OCI-LY7 (cell line): ENCODE results near the gene LBR. TPM values are rescaled to one million over a fixed set of nuclear protein-coding genes. Genes with fewer than 3 reads are reported as not detected.

Source experiments
- Bru-seq: library from RNA; stranded (reverse); fragments of 400-500 nt; gene quantifications from one replicate; lab custom pipeline; 2021; lab: Mats Ljungman, UMichigan
- BruChase-seq, 2 experiments: library from RNA; stranded (reverse); fragments of 400-500 nt; gene quantifications; one replicate each; lab custom pipeline; 2021; lab: Mats Ljungman, UMichigan
- BruUV-seq: library from RNA; stranded (reverse); fragments of 400-500 nt; replicated peaks from 2 replicates; lab custom pipeline; 2021; lab: Mats Ljungman, UMichigan
- CTCF ChIA-PET: fragments of 300-600 bp; sonication (Branson Sonifier 250); formaldehyde crosslinking; loops from one replicate; lab custom pipeline; 2022; ENCODE audit warnings: antibody characterized with exemption; ENCODE audit not compliant: unreplicated experiment; lab: Charles Lee
- POLR2A ChIA-PET: fragments of 300-600 bp; sonication (Branson Sonifier 250); formaldehyde crosslinking; loops from one replicate; lab custom pipeline; 2022; ENCODE audit warnings: antibody characterized with exemption; lab: Charles Lee
- DNase-seq: peaks from one replicate; pipeline ENCODE4 v3.0.0-alpha.2; 2015; ENCODE audit warnings: low spot score
- H2AFZ ChIP-seq: fragments of 200-600 bp; sonication (generic), shearing (Covaris generic); 2 replicates; pipeline ENCODE4 v1.6.1; 2014; ENCODE audit warnings: mild to moderate bottlenecking, antibody characterized with exemption, low read length, moderate library complexity
- H3K27ac ChIP-seq: fragments of 200-600 bp; sonication (generic); 2 replicates; pipeline ENCODE4 v1.5.1; 2014; ENCODE audit warnings: mixed run types, low read depth, mild to moderate bottlenecking, moderate library complexity, low read length, inconsistent platforms; ENCODE audit not compliant: poor library complexity, severe bottlenecking
- H3K36me3 ChIP-seq: fragments of 200-600 bp; sonication (generic); 2 replicates; pipeline ENCODE4 v1.6.1; 2014; ENCODE audit warnings: mild to moderate bottlenecking, antibody characterized with exemption, low read length, moderate library complexity, mixed read lengths; ENCODE audit not compliant: insufficient read depth
- H3K4me1 ChIP-seq: fragments of 200-600 bp; sonication (generic); 2 replicates; pipeline ENCODE4 v1.5.1; 2014; ENCODE audit warnings: mild to moderate bottlenecking, low read length; ENCODE audit not compliant: insufficient read depth, poor library complexity, severe bottlenecking
- H3K4me2 ChIP-seq: fragments of 200-600 bp; sonication (generic); 2 replicates; pipeline ENCODE4 v1.6.1; 2014; ENCODE audit warnings: mild to moderate bottlenecking, low read length
- H3K4me3 ChIP-seq: fragments of 200-600 bp; sonication (generic); 2 replicates; pipeline ENCODE4 v1.5.1; 2014; ENCODE audit warnings: mild to moderate bottlenecking, low read depth, low read length; ENCODE audit not compliant: poor library complexity, severe bottlenecking
- H3K79me2 ChIP-seq: fragments of 200-600 bp; sonication (generic); 2 replicates; pipeline ENCODE4 v1.6.1; 2016; ENCODE audit warnings: low read depth, mild to moderate bottlenecking, low read length, moderate library complexity, mixed read lengths; ENCODE audit not compliant: insufficient read depth
- H3K9me2 ChIP-seq: fragments of 200-600 bp; sonication (generic); 2 replicates; pipeline ENCODE4 v1.6.1; 2016; ENCODE audit warnings: mild to moderate bottlenecking, low read length, mixed read lengths; ENCODE audit not compliant: insufficient read depth
- H3K9me3 ChIP-seq: fragments of 200-600 bp; sonication (generic); 2 replicates; pipeline ENCODE4 v1.6.1; 2014; ENCODE audit warnings: mild to moderate bottlenecking, mixed run types, low read length, mixed read lengths
- H4K20me1 ChIP-seq: fragments of 200-600 bp; sonication (generic); 2 replicates; pipeline ENCODE4 v1.6.1; 2014; ENCODE audit warnings: mild to moderate bottlenecking, antibody characterized with exemption, low read length, moderate library complexity, mixed read lengths; ENCODE audit not compliant: insufficient read depth
- EZH2phosphoT487 ChIP-seq: fragments of 200-600 bp; sonication (generic); IDR thresholded peaks from 2 replicates; pipeline ENCODE4 v1.6.1; 2018; ENCODE audit warnings: low read depth, borderline replicate concordance, mild to moderate bottlenecking, mixed run types, antibody characterized with exemption, low read length, moderate library complexity, mixed read lengths
- intact Hi-C: fragments of 100-400 bp; cut with micrococcal nuclease; formaldehyde crosslinking; loops from one replicate; pipeline ENCODE4 v1.10.0; 2022; ENCODE audit not compliant: unreplicated experiment
- long read RNA-seq: library from polyadenylated mRNA; stranded (forward); transcript quantifications from one replicate; pipeline ENCODE4 v2.0.0, GENCODE V29; 2022
- total RNA-seq, 2 experiments: library from RNA; depleted of rRNA in 1 of 2; stranded (reverse); fragments of >200 nt in 1 of 2; shearing (Covaris generic) in 1 of 2; gene quantifications; 2 replicates each; pipeline ENCODE4 v1.2.3, GENCODE V29; 2014 to 2022
- TF ChIP-seq, protein P1 (sequence below): fragments of 200-600 bp; sonication (generic); conservative IDR thresholded peaks from 2 replicates; pipeline ENCODE4 v1.5.1; 2014; ENCODE audit warnings: mild to moderate bottlenecking, antibody characterized with exemption, low read length, moderate library complexity, mixed read lengths

The LBR gene
- 110 and 117 TPM in 2 replicates for total RNA-seq (2014; rRNA removed; shearing (Covaris generic))
- 288 and 297 TPM in 2 replicates for total RNA-seq (2022)
- Bru-seq, nascent RNA = percentile 97 among the genes with signal in this experiment
- percentile 99 among the genes with signal in this experiment for BruChase-seq, experiment 1, labeled RNA remaining after a 6-hour chase
- BruChase-seq, experiment 2, labeled RNA remaining after a 2-hour chase = percentile 99 among the genes with signal in this experiment
- long read RNA-seq, transcript LBR-206 (2 exons, 536 nt) = minor isoform, 5 of 886 reads
- long read RNA-seq, transcript LBR-201 (14 exons, 3,745 nt) = major isoform, 744 of 886 reads
- long read RNA-seq, partial matches to known transcripts = 45 of 886 reads
- long read RNA-seq, other reads (novel, unspliced or antisense) = 90 of 886 reads

DNA sequence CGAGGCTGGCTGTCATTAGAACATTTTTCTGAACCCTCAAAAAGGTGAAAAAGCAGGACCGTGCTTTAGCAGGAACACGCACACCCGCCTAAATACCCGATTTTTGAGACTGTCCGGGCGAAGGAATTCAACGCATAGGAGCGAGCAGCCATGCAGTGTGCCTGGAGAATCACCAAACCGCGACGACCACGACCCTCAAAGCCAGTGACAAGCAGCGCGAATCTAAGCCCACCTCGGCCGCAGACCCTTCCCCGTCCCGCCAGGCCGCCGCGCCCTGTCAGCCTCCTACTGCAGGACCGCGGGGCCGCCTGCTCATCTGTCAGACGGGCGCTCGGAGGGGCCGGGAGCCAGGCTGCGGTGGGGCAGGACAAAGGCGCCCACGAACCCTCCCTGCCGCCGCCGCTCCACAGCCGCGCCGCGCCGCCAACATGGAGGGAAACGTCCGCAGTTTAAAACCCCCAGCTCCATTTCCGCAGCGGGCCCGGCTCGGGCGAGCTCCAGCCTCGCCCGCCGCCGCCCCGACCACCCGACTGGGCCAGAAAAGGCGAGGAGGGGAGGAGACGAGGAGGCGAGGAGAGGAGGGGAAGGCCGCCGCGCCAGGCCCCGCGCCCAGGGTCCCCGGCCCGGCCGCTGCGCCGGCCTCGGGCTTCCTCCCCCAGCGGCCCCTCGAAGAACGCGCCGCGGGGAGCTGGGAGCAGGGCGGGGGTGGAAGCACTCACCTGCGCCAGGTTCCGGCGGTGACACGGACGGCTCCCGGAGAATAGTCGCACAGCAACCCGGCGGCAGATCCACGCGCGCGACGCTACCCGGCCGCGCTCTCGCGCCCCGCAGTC is at the start of gene LBR:
Gene LBR (minus strand): TSS at position 804 of the 833 bp plus-strand sequence. CDS start 3,963 bp downstream, outside the sequence.
- Histone ChIP-seq H3K36me3 (peaks cover 46% of the 10 kb centered on the region), H3K4me3 (peak within 1 kb of the TSS; percentile 85), H3K9me2 (no peaks in the 10 kb centered on the region), H4K20me1 (peaks cover 38% of the 10 kb centered on the region), H3K4me1 (peaks cover 41% of the 10 kb centered on the region), H2AFZ (peak within 1 kb of the TSS; percentile 38; the same call in 1 of the 2 replicates), H3K4me2 (peak within 1 kb of the TSS; percentile 96), H3K79me2 (peaks cover 53% of the 10 kb centered on the region), H3K27ac (peak within 1 kb of the TSS; percentile 92), H3K9me3 (peaks cover 6% of the 10 kb centered on the region; the same call in 1 of the 2 replicates)
- no peak for TF ChIP-seq EZH2phosphoT487
- TF ChIP-seq, protein P1, sequence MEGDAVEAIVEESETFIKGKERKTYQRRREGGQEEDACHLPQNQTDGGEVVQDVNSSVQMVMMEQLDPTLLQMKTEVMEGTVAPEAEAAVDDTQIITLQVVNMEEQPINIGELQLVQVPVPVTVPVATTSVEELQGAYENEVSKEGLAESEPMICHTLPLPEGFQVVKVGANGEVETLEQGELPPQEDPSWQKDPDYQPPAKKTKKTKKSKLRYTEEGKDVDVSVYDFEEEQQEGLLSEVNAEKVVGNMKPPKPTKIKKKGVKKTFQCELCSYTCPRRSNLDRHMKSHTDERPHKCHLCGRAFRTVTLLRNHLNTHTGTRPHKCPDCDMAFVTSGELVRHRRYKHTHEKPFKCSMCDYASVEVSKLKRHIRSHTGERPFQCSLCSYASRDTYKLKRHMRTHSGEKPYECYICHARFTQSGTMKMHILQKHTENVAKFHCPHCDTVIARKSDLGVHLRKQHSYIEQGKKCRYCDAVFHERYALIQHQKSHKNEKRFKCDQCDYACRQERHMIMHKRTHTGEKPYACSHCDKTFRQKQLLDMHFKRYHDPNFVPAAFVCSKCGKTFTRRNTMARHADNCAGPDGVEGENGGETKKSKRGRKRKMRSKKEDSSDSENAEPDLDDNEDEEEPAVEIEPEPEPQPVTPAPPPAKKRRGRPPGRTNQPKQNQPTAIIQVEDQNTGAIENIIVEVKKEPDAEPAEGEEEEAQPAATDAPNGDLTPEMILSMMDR = no peak
- no peak for DNase-seq
- ChIA-PET POLR2A (interaction anchor here (0.6 to 12.2 kb wide), 5 partner anchors 15 to 1241 kb away, joined by 3 to 242 read pairs (median 5); no protein-coding TSS in a partner anchor), CTCF (interaction anchor here (0.5 to 0.6 kb wide), 2 partner anchors 685 to 1211 kb away, joined by 3 to 4 read pairs; no protein-coding TSS in a partner anchor)
- intact Hi-C loops = loop anchor here (1.0 to 10.0 kb wide), 7 partner anchors 9 to 993 kb away; partner anchors contain the start of genes ENAH, H3-3A, LEFTY2 and WDR26
- no TSS peak for BruUV-seq

DNA sequence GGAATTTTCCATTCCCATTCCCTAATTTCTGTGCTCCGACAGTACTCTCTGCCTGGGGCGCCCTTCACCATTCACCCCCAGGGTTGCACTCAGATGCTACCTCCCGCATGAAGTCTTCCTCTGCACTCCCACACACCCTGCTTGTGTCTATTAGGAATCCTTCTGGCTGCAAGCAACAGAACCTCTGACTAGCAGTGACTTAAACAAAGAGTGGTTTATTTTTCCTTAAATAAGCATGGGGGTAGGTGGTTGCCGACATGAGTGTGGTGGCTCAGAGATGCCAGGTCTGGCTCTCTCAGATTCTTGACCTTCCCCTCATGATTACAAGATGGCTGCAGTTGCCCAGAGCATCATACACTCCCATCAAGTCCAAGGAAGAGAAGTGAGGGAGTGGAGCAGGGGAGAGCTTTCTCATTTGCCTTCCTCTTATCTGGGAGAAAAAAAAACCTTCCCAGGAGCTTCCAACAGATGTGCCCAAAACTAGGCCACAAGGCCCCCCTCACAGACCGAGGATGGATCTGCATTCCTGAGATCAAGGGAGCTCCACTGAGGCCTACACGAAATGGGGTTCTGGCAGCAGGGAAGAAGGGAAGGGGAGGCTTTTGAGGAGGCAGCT is 49.6 kb upstream of the LBR start:
- intact Hi-C loops = no loop called here
- H3K4me3 ChIP-seq = no peak overlapping the region
- BruUV-seq = no TSS peak
- H4K20me1 ChIP-seq = no peaks in the 10 kb centered on the region
- H3K9me2 ChIP-seq = no peaks in the 10 kb centered on the region
- H3K27ac ChIP-seq = peak overlapping the region; percentile 92
- peak overlapping the region; percentile 90 for H2AFZ ChIP-seq
- peaks cover 78% of the 10 kb centered on the region for H3K4me1 ChIP-seq
- ChIA-PET POLR2A (interaction anchor here (0.7 to 7.3 kb wide), 8 partner anchors 9 to 297 kb away, joined by 3 to 51 read pairs (median 4); no protein-coding TSS in a partner anchor), CTCF (interaction anchor here (0.5 to 1.4 kb wide), 4 partner anchors 178 to 371 kb away, joined by 3 to 7 read pairs (median 3); partner anchors contain the start of gene SRP9)
- H3K9me3 ChIP-seq = no peaks in the 10 kb centered on the region
- DNase-seq = no peak
- peak overlapping the region; percentile 70 for H3K4me2 ChIP-seq
- no peak for TF ChIP-seq EZH2phosphoT487
- TF ChIP-seq, protein P1 = no peak
- H3K79me2 ChIP-seq = no peaks in the 10 kb centered on the region
- no peaks in the 10 kb centered on the region for H3K36me3 ChIP-seq
